Suprapubic skin (tissue), 4 donors: ENCODE results near the gene CTSV. TPM values are rescaled to one million over a fixed set of nuclear protein-coding genes. Genes with fewer than 3 reads are reported as not detected.
"Not testable (repeated sequence)": the region's sequence is repeated elsewhere in the genome, so short reads cannot be mapped to it uniquely, and the experiment has no call there.

Experiments
- DNase-seq, 2 donors: peaks; one replicate each; pipeline ENCODE4 v3.0.0-alpha.2; 2019; ENCODE audit warnings: low spot score in 2 of 2
- H3K27ac ChIP-seq: fragments of 200-600 bp; sonication (generic); one replicate; pipeline ENCODE4 v1.5.1; 2019
- H3K27me3 ChIP-seq: fragments of 200-600 bp; sonication (generic); one replicate; pipeline ENCODE4 v1.5.1; 2019
- H3K36me3 ChIP-seq: fragments of 200-600 bp; sonication (generic); one replicate; pipeline ENCODE4 v1.5.1; 2019
- H3K4me1 ChIP-seq: fragments of 200-600 bp; sonication (generic); one replicate; pipeline ENCODE4 v1.5.1; 2019
- H3K4me3 ChIP-seq: fragments of 200-600 bp; sonication (generic); one replicate; pipeline ENCODE4 v1.5.1; 2019; ENCODE audit warnings: mild to moderate bottlenecking
- H3K9me3 ChIP-seq: fragments of 200-600 bp; sonication (generic); one replicate; pipeline ENCODE4 v1.5.1; 2019
- CTCF ChIP-seq, 2 donors: fragments of 200-600 bp in 1 of 2; fragments of 450-650 bp in 1 of 2; sonication (generic) in 1 of 2; IDR thresholded peaks; one replicate each; pipeline ENCODE4 v1.5.1; 2016 to 2019; ENCODE audit warnings: antibody characterized with exemption in 2 of 2, mild to moderate bottlenecking in 1 of 2, moderate library complexity in 1 of 2
- EP300 ChIP-seq: sonication (generic); formaldehyde crosslinking; IDR thresholded peaks from one replicate; pipeline ENCODE4 v1.6.1; 2017; ENCODE audit warnings: antibody characterized with exemption
- POLR2A ChIP-seq, 2 donors: fragments of 450-650 bp; IDR thresholded peaks; one replicate each; pipeline ENCODE4 v1.6.1; 2017; ENCODE audit warnings: antibody characterized with exemption in 2 of 2, mild to moderate bottlenecking in 2 of 2, moderate library complexity in 2 of 2
- POLR2AphosphoS5 ChIP-seq, 3 donors: sonication (generic); formaldehyde crosslinking; IDR thresholded peaks; one replicate each; pipeline ENCODE4 v1.6.1; 2017; ENCODE audit warnings: antibody characterized with exemption in 3 of 3
- WGBS: methylation state at CpG from one replicate; pipeline ENCODE4 v1.1.5; 2018; 5-methylcytosine and 5-hydroxymethylcytosine counted together
- total RNA-seq, 4 donors: library from RNA; depleted of rRNA; stranded (reverse); fragments of >200 nt; gene quantifications; one replicate each; pipeline ENCODE4 v1.1.0, GENCODE V29; 2016

Gene CTSV
- 100 to 1,000 TPM in 1 of 4 donors, 10 to 100 TPM in 2, 1 to 10 TPM in 1; 8.3 to 147 (median 64.3) TPM for total RNA-seq

- 2% methylated on average over 25 of the region's 80 CpGs for WGBS
- Histone ChIP-seq H3K9me3 (no peaks in the 10 kb centered on the region), H3K4me1 (peaks cover 22% of the 10 kb centered on the region), H3K27me3 (peaks cover 21% of the 10 kb centered on the region), H3K36me3 (no peaks in the 10 kb centered on the region), H3K27ac (no peak within 1 kb of the TSS), H3K4me3 (peak within 1 kb of the TSS; percentile 60)
- DNase-seq: peak; percentile 84 to 88
- TF ChIP-seq CTCF (IDR thresholded peaks at IDR 0.05): no peak
- peak in 1 of 3 donors; percentile 29 for TF ChIP-seq POLR2AphosphoS5 (IDR thresholded peaks at IDR 0.05)
Observed at GRCh38 chr9:97038611-97039513, at the start of gene CTSV. TSS of gene CTSV (minus strand) at chr9:97039142. CDS start at chr9:97038043, 1,099 bp downstream.

- not testable (repeated sequence) for H3K4me3 ChIP-seq, H3K9me3 ChIP-seq, H3K27ac ChIP-seq, H3K4me1 ChIP-seq, DNase-seq, H3K27me3 ChIP-seq, H3K36me3 ChIP-seq
- WGBS: 61% methylated on average over 3 of the region's 3 CpGs
Observed at GRCh38 chr9:97087668-97088215, 48.8 kb upstream of the CTSV start.

GRCh38 chr9:97084562-97084991, 45.6 kb upstream of the CTSV start:
- not testable (repeated sequence) for H3K4me1 ChIP-seq, H3K36me3 ChIP-seq, H3K27ac ChIP-seq, H3K4me3 ChIP-seq, H3K9me3 ChIP-seq, H3K27me3 ChIP-seq, DNase-seq
- WGBS: 78% methylated on average over 6 of the region's 6 CpGs

- peaks cover 33% of the 10 kb centered on the region for H3K27me3 ChIP-seq
- TF ChIP-seq CTCF (IDR thresholded peaks at IDR 0.05) (no peak), POLR2A (IDR thresholded peaks at IDR 0.05) (no peak), POLR2AphosphoS5 (IDR thresholded peaks at IDR 0.05) (no peak), EP300 (no peak)
- H3K4me3 ChIP-seq: no peak overlapping the region
- H3K4me1 ChIP-seq: peaks cover 6% of the 10 kb centered on the region
- no peaks in the 10 kb centered on the region for H3K36me3 ChIP-seq
- no peaks in the 10 kb centered on the region for H3K9me3 ChIP-seq
- no peak overlapping the region for H3K27ac ChIP-seq
- 59% methylated on average over 22 of the region's 25 CpGs for WGBS
- DNase-seq: no peak
Observed at GRCh38 chr9:97078362-97078761, 39.4 kb upstream of the CTSV start.

GRCh38 chr9:97077452-97078295, 38.7 kb upstream of the CTSV start:
- Histone ChIP-seq H3K4me1 (peaks cover 6% of the 10 kb centered on the region), H3K4me3 (peak overlapping the region; percentile 1), H3K9me3 (no peaks in the 10 kb centered on the region), H3K27me3 (peaks cover 33% of the 10 kb centered on the region), H3K27ac (no peak overlapping the region), H3K36me3 (no peaks in the 10 kb centered on the region)
- 67% methylated on average over 15 of the region's 37 CpGs for WGBS
- TF ChIP-seq EP300 (no peak), POLR2A (IDR thresholded peaks at IDR 0.05) (no peak), POLR2AphosphoS5 (IDR thresholded peaks at IDR 0.05) (no peak), CTCF (IDR thresholded peaks at IDR 0.05) (no peak)
- DNase-seq: no peak

GRCh38 chr9:97076731-97077451, 37.9 kb upstream of the CTSV start:
- H3K27me3 ChIP-seq: peaks cover 36% of the 10 kb centered on the region
- not testable (repeated sequence) for DNase-seq, H3K4me1 ChIP-seq, H3K27ac ChIP-seq, H3K9me3 ChIP-seq, H3K36me3 ChIP-seq
- WGBS: 20% methylated on average over 2 of the region's 56 CpGs
- peak overlapping the region; percentile 1 for H3K4me3 ChIP-seq
